Liver (tissue), 9 donors: ENCODE measurements around the gene PCDHGA12. TPM values are rescaled to one million over a fixed set of nuclear protein-coding genes. Genes with fewer than 3 reads are reported as not detected.
"Not testable (repeated sequence)": the region's sequence is repeated elsewhere in the genome, so short reads cannot be mapped to it uniquely, and the experiment has no call there.

Experiments used
- DNase-seq: peaks from one replicate; pipeline ENCODE4 v3.0.0-alpha.2; 2017; ENCODE audit warnings: low spot score
- H3K27ac ChIP-seq, 2 donors: one replicate each; pipeline ENCODE4 v1.7.0; 2013; ENCODE audit warnings: inconsistent platforms in 2 of 2, low read length in 2 of 2, control low read depth in 1 of 2, low read depth in 1 of 2, mild to moderate bottlenecking in 1 of 2
- H3K27me3 ChIP-seq, 4 donors: one replicate each; pipeline versions ENCODE4 v1.6.1 to v1.7.0; 2013; ENCODE audit warnings: low read length in 3 of 4, inconsistent platforms in 1 of 4, mild to moderate bottlenecking in 1 of 4, moderate library complexity in 1 of 4; ENCODE audit not compliant: control insufficient read depth in 4 of 4, insufficient read depth in 4 of 4
- H3K36me3 ChIP-seq, 4 donors: one replicate each; pipeline versions ENCODE4 v1.6.1 to v1.7.0; 2013; ENCODE audit warnings: low read length in 3 of 4, mild to moderate bottlenecking in 3 of 4, low read depth in 1 of 4, moderate library complexity in 1 of 4; ENCODE audit not compliant: control insufficient read depth in 4 of 4, insufficient read depth in 3 of 4
- H3K4me1 ChIP-seq, 4 donors: one replicate each; pipeline versions ENCODE4 v1.6.1 to v1.7.0; 2013; ENCODE audit warnings: low read length in 3 of 4, mild to moderate bottlenecking in 3 of 4, moderate library complexity in 1 of 4; ENCODE audit not compliant: control insufficient read depth in 4 of 4, insufficient read depth in 4 of 4
- H3K4me3 ChIP-seq, 3 donors: one replicate each; pipeline versions ENCODE4 v1.6.1 to v1.7.0; 2013; ENCODE audit warnings: low read length in 3 of 3, control low read depth in 1 of 3, low read depth in 1 of 3, mild to moderate bottlenecking in 1 of 3
- H3K9ac ChIP-seq, 2 donors: one replicate each; pipeline ENCODE4 v1.7.0; 2013; ENCODE audit warnings: low read length in 2 of 2, mild to moderate bottlenecking in 2 of 2, moderate library complexity in 2 of 2, control low read depth in 1 of 2, low read depth in 1 of 2
- H3K9me3 ChIP-seq, 4 donors: one replicate each; pipeline versions ENCODE4 v1.6.1 to v1.7.0; 2013; ENCODE audit warnings: low read length in 3 of 4; ENCODE audit not compliant: control insufficient read depth in 4 of 4
- ATF3 ChIP-seq: IDR thresholded peaks from 2 replicates; pipeline ENCODE4 v1.6.1; 2016; ENCODE audit warnings: antibody characterized with exemption
- EGR1 ChIP-seq, 2 donors: IDR thresholded peaks; 2 replicates each; pipeline ENCODE4 v1.6.1; 2016 to 2018; ENCODE audit warnings: antibody characterized with exemption in 2 of 2, low read depth in 2 of 2
- FOXA1 ChIP-seq: IDR thresholded peaks from 2 replicates; pipeline ENCODE4 v1.6.1; 2016; ENCODE audit warnings: antibody characterized with exemption
- FOXA2 ChIP-seq: IDR thresholded peaks from 2 replicates; pipeline ENCODE4 v1.6.1; 2016; ENCODE audit warnings: antibody characterized with exemption
- GABPA ChIP-seq, 2 donors: IDR thresholded peaks in 1 of 2; conservative IDR thresholded peaks in 1 of 2; 2 replicates each; pipeline ENCODE4 v1.6.1; 2016; ENCODE audit warnings: antibody characterized with exemption in 2 of 2, mild to moderate bottlenecking in 1 of 2, moderate library complexity in 1 of 2
- HNF4A ChIP-seq, 2 donors: conservative IDR thresholded peaks; 2 replicates each; pipeline ENCODE4 v1.6.1; 2016; ENCODE audit warnings: antibody characterized with exemption in 2 of 2, mild to moderate bottlenecking in 2 of 2
- HNF4G ChIP-seq: IDR thresholded peaks from 2 replicates; pipeline ENCODE4 v1.6.1; 2016; ENCODE audit warnings: antibody characterized with exemption
- JUND ChIP-seq, 2 donors: IDR thresholded peaks; 2 replicates each; pipeline ENCODE4 v1.6.1; 2016; ENCODE audit warnings: antibody characterized with exemption in 2 of 2
- MAX ChIP-seq: IDR thresholded peaks from 2 replicates; pipeline ENCODE4 v1.6.1; 2016; ENCODE audit warnings: antibody characterized with exemption
- NR2F2 ChIP-seq: IDR thresholded peaks from 2 replicates; pipeline ENCODE4 v1.6.1; 2016; ENCODE audit warnings: antibody characterized with exemption
- RAD21 ChIP-seq, 2 donors: IDR thresholded peaks; 2 replicates each; pipeline ENCODE4 v1.6.1; 2016; ENCODE audit warnings: antibody characterized with exemption in 2 of 2, mild to moderate bottlenecking in 2 of 2
- REST ChIP-seq: IDR thresholded peaks from 2 replicates; pipeline ENCODE4 v1.6.1; 2016; ENCODE audit warnings: antibody characterized with exemption, mild to moderate bottlenecking
- RXRA ChIP-seq, 2 donors: IDR thresholded peaks; 2 replicates each; pipeline ENCODE4 v1.6.1; 2017 to 2018; ENCODE audit warnings: antibody characterized with exemption in 2 of 2, mild to moderate bottlenecking in 1 of 2
- SP1 ChIP-seq: IDR thresholded peaks from 2 replicates; pipeline ENCODE4 v1.6.1; 2018; ENCODE audit warnings: antibody characterized with exemption, mild to moderate bottlenecking
- TAF1 ChIP-seq: conservative IDR thresholded peaks from 2 replicates; pipeline ENCODE4 v1.6.1; 2016; ENCODE audit warnings: antibody characterized with exemption, mild to moderate bottlenecking
- YY1 ChIP-seq: IDR thresholded peaks from 2 replicates; pipeline ENCODE4 v1.6.1; 2016; ENCODE audit warnings: antibody characterized with exemption, mild to moderate bottlenecking
- WGBS: extraction: QIAGEN DNeasy Blood & Tissue Kit; methylation state at CpG from one replicate; pipeline ENCODE4 v1.1.7; 2013; 5-methylcytosine and 5-hydroxymethylcytosine counted together
- polyA plus RNA-seq, 2 donors: library from polyadenylated mRNA; stranded (reverse) in 1 of 2; unstranded in 1 of 2; fragments of 200-250 nt in 1 of 2; fragments of >200 nt in 1 of 2; fragmentation: Nextera tagmentation in 1 of 2; extraction: Ambion mirVana in 1 of 2; gene quantifications; one replicate each; pipeline versions ENCODE4 v1.2.1 to v1.2.3, GENCODE V29; 2013 to 2015
- total RNA-seq, 2 donors: library from RNA; depleted of rRNA; stranded (reverse); fragments of >200 nt; gene quantifications; one replicate each; pipeline ENCODE4 v1.2.3, GENCODE V29; 2014
- TF ChIP-seq, protein P1 (sequence below): fragments of 150-350 bp; IDR thresholded peaks from 2 replicates; pipeline ENCODE4 v1.5.1; 2017; ENCODE audit warnings: improper control_type of control experiment, low read depth, low read length; ENCODE audit not compliant: missing input control
- TF ChIP-seq, protein P2 (sequence below): IDR thresholded peaks from 2 replicates; pipeline ENCODE4 v1.6.1; 2016; ENCODE audit warnings: antibody characterized with exemption
- donor health status: healthy.
- donor health status: healthy.
- donor health status: healthy.
- donor health status: healthy.
- donor health status: healthy.

Gene PCDHGA12
- total and polyA plus RNA-seq, 4 donors: 0.37 to 1.9 (median 0.56) TPM

DNA sequence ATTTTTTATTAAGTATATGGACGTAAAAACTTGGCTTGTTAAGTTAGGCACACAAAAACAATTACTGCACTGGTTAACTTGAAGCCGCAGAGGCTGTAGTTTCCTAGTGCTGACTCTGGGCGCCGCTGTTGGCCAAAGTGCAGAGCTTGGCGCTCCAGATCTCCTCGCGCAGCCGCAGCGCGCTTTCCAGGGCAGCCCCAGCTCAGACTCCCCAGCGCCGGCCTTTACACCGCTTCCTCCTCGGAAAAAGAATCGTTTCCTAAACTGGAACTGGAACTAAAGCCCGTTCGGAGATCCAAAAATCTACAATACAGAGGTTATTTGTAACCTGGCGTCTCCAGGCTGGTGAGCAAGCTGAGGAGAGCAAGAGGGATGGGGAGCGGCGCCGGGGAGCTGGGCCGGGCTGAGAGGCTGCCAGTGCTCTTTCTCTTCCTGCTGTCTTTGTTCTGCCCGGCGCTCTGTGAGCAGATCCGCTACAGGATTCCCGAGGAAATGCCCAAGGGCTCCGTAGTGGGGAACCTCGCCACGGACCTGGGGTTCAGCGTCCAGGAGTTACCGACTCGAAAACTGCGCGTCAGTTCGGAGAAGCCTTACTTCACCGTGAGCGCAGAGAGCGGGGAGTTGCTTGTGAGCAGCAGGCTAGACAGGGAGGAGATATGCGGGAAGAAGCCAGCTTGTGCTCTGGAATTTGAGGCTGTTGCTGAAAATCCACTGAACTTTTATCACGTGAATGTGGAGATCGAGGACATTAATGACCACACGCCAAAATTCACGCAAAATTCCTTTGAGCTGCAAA lies 32.4 kb upstream of the PCDHGA12 start, which contains the start of gene PCDHGB5:
TSS of gene PCDHGB5 (plus strand) at position 192 of the 796 bp plus-strand sequence. CDS start at position 373, 181 bp downstream.
- Histone ChIP-seq H3K4me3 (peak within 1 kb of the TSS; percentile 41 to 54 (median 45)), H3K9me3 (peaks cover 20 to 67% (median 36%) of the 10 kb centered on the region in 4 donors)
- H3K9ac ChIP-seq, H3K4me1 ChIP-seq, H3K27me3 ChIP-seq, H3K27ac ChIP-seq, H3K36me3 ChIP-seq, DNase-seq: not testable (repeated sequence)
- TF ChIP-seq, protein P1, sequence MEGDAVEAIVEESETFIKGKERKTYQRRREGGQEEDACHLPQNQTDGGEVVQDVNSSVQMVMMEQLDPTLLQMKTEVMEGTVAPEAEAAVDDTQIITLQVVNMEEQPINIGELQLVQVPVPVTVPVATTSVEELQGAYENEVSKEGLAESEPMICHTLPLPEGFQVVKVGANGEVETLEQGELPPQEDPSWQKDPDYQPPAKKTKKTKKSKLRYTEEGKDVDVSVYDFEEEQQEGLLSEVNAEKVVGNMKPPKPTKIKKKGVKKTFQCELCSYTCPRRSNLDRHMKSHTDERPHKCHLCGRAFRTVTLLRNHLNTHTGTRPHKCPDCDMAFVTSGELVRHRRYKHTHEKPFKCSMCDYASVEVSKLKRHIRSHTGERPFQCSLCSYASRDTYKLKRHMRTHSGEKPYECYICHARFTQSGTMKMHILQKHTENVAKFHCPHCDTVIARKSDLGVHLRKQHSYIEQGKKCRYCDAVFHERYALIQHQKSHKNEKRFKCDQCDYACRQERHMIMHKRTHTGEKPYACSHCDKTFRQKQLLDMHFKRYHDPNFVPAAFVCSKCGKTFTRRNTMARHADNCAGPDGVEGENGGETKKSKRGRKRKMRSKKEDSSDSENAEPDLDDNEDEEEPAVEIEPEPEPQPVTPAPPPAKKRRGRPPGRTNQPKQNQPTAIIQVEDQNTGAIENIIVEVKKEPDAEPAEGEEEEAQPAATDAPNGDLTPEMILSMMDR: peak; percentile 64
- peak; percentile 68 to 73 for TF ChIP-seq RAD21 (IDR thresholded peaks at IDR 0.05)
- WGBS: 7% methylated on average over 24 of the region's 43 CpGs

- H3K27me3 ChIP-seq: peaks cover 0 to 3% (median 0%) of the 10 kb centered on the region in 4 donors
- H3K9ac ChIP-seq: no peak overlapping the region
- no peak overlapping the region for H3K27ac ChIP-seq
- peaks cover 0 to 4% (median 0%) of the 10 kb centered on the region in 4 donors for H3K4me1 ChIP-seq
- WGBS: 25% methylated on average over 15 of the region's 15 CpGs
- no peaks in the 10 kb centered on the region for H3K36me3 ChIP-seq
- H3K9me3 ChIP-seq: peaks cover 15 to 68% (median 35%) of the 10 kb centered on the region in 4 donors
- H3K4me3 ChIP-seq: peak overlapping the region in 2 of 3 donors; percentile 41 to 54
- no peak for DNase-seq
- TF ChIP-seq HNF4G (no peak), NR2F2 (no peak), TAF1 (no peak), JUND (IDR thresholded peaks at IDR 0.05) (no peak), FOXA2 (no peak), EGR1 (IDR thresholded peaks at IDR 0.05; ENCODE audit: low read depth in 2 of 2) (no peak), SP1 (no peak), YY1 (no peak), RAD21 (IDR thresholded peaks at IDR 0.05) (no peak), ATF3 (no peak), REST (no peak), FOXA1 (no peak), GABPA (IDR thresholded peaks at IDR 0.05 in 1 of 2, conservative IDR thresholded peaks at IDR 0.05 in 1 of 2) (no peak), RXRA (IDR thresholded peaks at IDR 0.05) (no peak), HNF4A (conservative IDR thresholded peaks at IDR 0.05) (no peak), MAX (no peak)
- TF ChIP-seq, protein P1: no peak
- TF ChIP-seq, protein P2, sequence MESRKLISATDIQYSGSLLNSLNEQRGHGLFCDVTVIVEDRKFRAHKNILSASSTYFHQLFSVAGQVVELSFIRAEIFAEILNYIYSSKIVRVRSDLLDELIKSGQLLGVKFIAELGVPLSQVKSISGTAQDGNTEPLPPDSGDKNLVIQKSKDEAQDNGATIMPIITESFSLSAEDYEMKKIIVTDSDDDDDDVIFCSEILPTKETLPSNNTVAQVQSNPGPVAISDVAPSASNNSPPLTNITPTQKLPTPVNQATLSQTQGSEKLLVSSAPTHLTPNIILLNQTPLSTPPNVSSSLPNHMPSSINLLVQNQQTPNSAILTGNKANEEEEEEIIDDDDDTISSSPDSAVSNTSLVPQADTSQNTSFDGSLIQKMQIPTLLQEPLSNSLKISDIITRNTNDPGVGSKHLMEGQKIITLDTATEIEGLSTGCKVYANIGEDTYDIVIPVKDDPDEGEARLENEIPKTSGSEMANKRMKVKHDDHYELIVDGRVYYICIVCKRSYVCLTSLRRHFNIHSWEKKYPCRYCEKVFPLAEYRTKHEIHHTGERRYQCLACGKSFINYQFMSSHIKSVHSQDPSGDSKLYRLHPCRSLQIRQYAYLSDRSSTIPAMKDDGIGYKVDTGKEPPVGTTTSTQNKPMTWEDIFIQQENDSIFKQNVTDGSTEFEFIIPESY: no peak
Measured at GRCh38 chr5:141398608-141399007, 31.7 kb upstream of the PCDHGA12 start.
